NT2/D1 (cell line): Measurements from ENCODE around the gene IQCK.

Experiments
- DNase-seq: peaks from one replicate; pipeline ENCODE4 v3.0.0-alpha.2; 2011; ENCODE audit warnings: low read depth, low spot score
- H3K27me3 ChIP-seq: 2 replicates; pipeline ENCODE4 v1.6.0; 2011; ENCODE audit warnings: mild to moderate bottlenecking; ENCODE audit not compliant: insufficient read length, insufficient read depth
- H3K36me3 ChIP-seq: 2 replicates; pipeline ENCODE4 v1.6.1; 2011; ENCODE audit warnings: mild to moderate bottlenecking, low read length, mixed read lengths; ENCODE audit not compliant: insufficient read depth, insufficient read length
- H3K4me1 ChIP-seq: 2 replicates; pipeline ENCODE4 v1.5.1; 2011; ENCODE audit not compliant: insufficient read depth, insufficient read length
- H3K4me3 ChIP-seq: 2 replicates; pipeline ENCODE4 v1.5.1; 2011; ENCODE audit warnings: low read depth; ENCODE audit not compliant: insufficient read length
- H3K9ac ChIP-seq: 2 replicates; pipeline ENCODE4 v1.6.0; 2011; ENCODE audit warnings: low read depth; ENCODE audit not compliant: insufficient read length
- H3K9me3 ChIP-seq: 2 replicates; pipeline ENCODE4 v1.5.1; 2011; ENCODE audit warnings: mild to moderate bottlenecking, low read length; ENCODE audit not compliant: insufficient read depth
- SUZ12 ChIP-seq: IDR thresholded peaks from 2 replicates; pipeline ENCODE4 v1.6.1; 2011; ENCODE audit not compliant: insufficient read length, insufficient read depth; ENCODE audit errors: extremely low read depth
- YY1 ChIP-seq: IDR thresholded peaks from 2 replicates; pipeline ENCODE4 v1.6.1; 2011; ENCODE audit not compliant: insufficient read length, insufficient read depth
- ZNF274 ChIP-seq: IDR thresholded peaks from 2 replicates; pipeline ENCODE4 v1.6.1; 2011; ENCODE audit warnings: mild to moderate bottlenecking, low read depth, low read length

The IQCK gene

DNA sequence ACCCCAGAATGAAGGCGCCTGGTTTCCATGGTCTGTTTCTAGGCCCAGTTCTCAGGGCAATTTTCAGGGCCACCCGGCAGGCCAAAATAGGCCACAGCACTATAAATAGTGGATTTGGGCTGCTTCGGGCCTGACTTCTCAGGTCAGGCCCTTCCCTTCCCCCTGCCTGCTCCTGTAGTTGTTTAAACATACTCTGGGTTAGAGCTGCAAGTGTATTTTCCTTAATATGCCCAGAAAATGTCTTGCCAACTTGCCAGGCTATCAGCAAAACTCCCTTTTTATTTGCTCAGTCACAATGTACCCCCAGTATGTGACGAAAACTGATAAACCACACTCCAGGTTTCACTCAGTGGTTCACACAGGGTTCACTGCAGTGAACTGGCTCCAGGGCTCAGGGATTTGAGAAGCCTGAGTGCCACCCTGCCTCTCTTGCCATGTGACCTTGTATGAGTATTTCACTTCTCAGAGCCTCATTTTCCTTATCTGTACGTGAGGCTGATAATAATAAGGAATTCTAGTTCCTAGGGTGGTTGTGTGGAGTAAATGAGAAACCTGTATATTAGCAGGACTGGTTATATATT lies 90.1 kb downstream of the IQCK start:
- no peak for TF ChIP-seq ZNF274
- no peak for TF ChIP-seq SUZ12
- TF ChIP-seq YY1: no peak
- no peak overlapping the region for H3K9ac ChIP-seq
- H3K9me3 ChIP-seq: peaks cover 31% of the 10 kb centered on the region
- no peaks in the 10 kb centered on the region for H3K36me3 ChIP-seq
- no peak for DNase-seq
- no peaks in the 10 kb centered on the region for H3K4me1 ChIP-seq
- no peaks in the 10 kb centered on the region for H3K27me3 ChIP-seq
- H3K4me3 ChIP-seq: no peak overlapping the region

- DNase-seq: no peak
- no peaks in the 10 kb centered on the region for H3K27me3 ChIP-seq
- H3K9me3 ChIP-seq: peaks cover 35% of the 10 kb centered on the region
- H3K4me1 ChIP-seq: no peaks in the 10 kb centered on the region
- no peaks in the 10 kb centered on the region for H3K36me3 ChIP-seq
- TF ChIP-seq YY1 (no peak), ZNF274 (no peak), SUZ12 (no peak)
- H3K9ac ChIP-seq: no peak overlapping the region
- no peak overlapping the region for H3K4me3 ChIP-seq
Observed at GRCh38 chr16:19809121-19809635, 91.1 kb downstream of the IQCK start.

DNA sequence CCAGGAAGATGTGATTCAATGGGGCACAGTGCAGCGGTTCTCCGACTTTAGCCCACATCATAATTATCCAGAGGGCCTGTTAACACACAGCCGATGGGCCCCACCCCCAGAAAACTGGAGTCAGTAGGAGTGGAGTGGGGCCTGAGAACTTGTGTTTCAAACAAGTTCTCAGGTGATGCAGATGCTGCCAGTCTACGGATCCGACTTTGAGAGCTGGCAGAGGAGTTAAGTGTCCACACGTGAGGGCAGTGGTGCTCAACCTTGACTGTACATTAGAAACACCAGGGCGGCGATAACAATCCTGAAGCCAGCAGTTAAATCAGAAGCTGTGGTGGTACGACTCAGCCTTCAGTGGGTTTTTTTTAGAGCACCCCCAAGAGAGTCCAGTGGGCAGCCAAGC lies 91.6 kb downstream of the IQCK start:
- TF ChIP-seq ZNF274: no peak
- TF ChIP-seq SUZ12: no peak
- no peak for TF ChIP-seq YY1
- Histone ChIP-seq H3K27me3 (no peaks in the 10 kb centered on the region), H3K4me3 (no peak overlapping the region), H3K9ac (no peak overlapping the region), H3K4me1 (no peaks in the 10 kb centered on the region), H3K36me3 (no peaks in the 10 kb centered on the region), H3K9me3 (peaks cover 35% of the 10 kb centered on the region)
- no peak for DNase-seq

- Histone ChIP-seq H3K4me3 (no peak overlapping the region), H3K36me3 (no peaks in the 10 kb centered on the region), H3K9ac (no peak overlapping the region), H3K27me3 (no peaks in the 10 kb centered on the region), H3K9me3 (peaks cover 24% of the 10 kb centered on the region), H3K4me1 (no peaks in the 10 kb centered on the region)
- no peak for TF ChIP-seq ZNF274
- no peak for TF ChIP-seq SUZ12
- TF ChIP-seq YY1: no peak
- DNase-seq: no peak
Observed at GRCh38 chr16:19810817-19811731, 93.0 kb downstream of the IQCK start.

DNA sequence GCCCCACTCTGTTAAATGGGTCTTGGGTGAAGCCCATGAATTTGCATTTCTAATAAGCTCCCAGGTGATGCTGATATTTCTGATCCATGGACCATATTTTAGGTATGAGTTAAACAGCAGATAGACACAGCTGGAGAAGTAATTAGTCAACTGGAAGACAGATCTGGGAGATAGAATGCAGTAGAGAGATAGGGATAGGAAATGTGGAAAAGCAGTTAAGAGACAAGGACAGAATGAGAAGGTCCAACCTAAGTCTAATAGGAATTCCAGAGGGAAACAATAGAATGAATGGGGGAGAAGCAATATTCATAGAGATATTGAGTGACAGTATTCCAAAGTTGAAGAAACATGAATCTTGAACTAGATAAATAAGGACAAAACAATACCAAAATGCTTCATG lies 94.9 kb downstream of the IQCK start:
- Histone ChIP-seq H3K9me3 (peaks cover 15% of the 10 kb centered on the region), H3K27me3 (no peaks in the 10 kb centered on the region), H3K9ac (no peak overlapping the region), H3K36me3 (no peaks in the 10 kb centered on the region), H3K4me3 (no peak overlapping the region), H3K4me1 (no peaks in the 10 kb centered on the region)
- no peak for TF ChIP-seq ZNF274
- no peak for TF ChIP-seq SUZ12
- no peak for TF ChIP-seq YY1
- DNase-seq: no peak

DNA sequence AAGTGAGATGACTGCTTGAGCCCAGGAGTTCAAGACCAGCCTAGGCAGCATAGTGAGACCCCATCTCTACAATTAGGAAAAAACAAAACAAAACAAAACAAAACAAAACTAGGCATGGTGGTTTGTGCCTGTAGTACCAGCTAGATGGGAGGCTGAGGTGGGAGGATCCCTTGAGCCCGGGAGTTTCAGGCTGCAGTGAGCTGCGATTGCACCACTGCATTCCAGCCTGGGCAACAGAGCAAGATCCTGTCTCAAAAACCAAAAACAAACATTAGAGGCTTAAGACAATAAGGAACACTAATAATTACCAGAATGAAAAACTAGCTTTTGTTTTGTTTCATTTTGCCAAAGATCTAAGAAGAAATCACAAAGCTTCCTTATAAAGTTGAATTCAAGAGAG lies 97.3 kb downstream of the IQCK start:
- TF ChIP-seq ZNF274 (no peak), YY1 (no peak), SUZ12 (no peak)
- no peaks in the 10 kb centered on the region for H3K4me1 ChIP-seq
- H3K9me3 ChIP-seq: peaks cover 15% of the 10 kb centered on the region
- no peak overlapping the region for H3K9ac ChIP-seq
- no peaks in the 10 kb centered on the region for H3K36me3 ChIP-seq
- H3K27me3 ChIP-seq: no peaks in the 10 kb centered on the region
- no peak overlapping the region for H3K4me3 ChIP-seq
- no peak for DNase-seq

DNA sequence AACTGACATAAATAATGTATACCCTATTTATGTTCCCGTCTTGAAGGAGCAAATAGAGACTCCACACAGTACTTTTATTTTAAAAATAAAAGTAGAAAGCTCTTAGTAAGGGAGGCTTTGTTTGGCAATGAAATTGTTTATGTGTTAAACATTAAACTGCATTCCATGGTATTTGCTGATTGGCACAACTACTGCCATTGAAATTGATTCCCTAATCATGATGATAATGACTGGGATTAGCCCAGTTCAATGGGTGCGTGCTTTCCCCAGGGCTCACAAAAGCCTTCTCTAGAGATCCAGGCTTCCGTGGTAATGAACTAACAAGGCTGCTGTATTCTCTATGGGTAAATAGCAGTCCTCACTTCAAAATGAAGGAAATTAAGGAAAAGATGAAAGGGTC lies 99.1 kb downstream of the IQCK start:
- no peaks in the 10 kb centered on the region for H3K4me1 ChIP-seq
- no peaks in the 10 kb centered on the region for H3K36me3 ChIP-seq
- H3K9ac ChIP-seq: no peak overlapping the region
- no peak for DNase-seq
- no peaks in the 10 kb centered on the region for H3K27me3 ChIP-seq
- no peak overlapping the region for H3K4me3 ChIP-seq
- TF ChIP-seq ZNF274: no peak
- no peak for TF ChIP-seq SUZ12
- TF ChIP-seq YY1: no peak
- H3K9me3 ChIP-seq: peaks cover 15% of the 10 kb centered on the region

GRCh38 chr16:19817875-19818274 lies 99.8 kb downstream of the IQCK start:
- Histone ChIP-seq H3K4me3 (no peak overlapping the region), H3K36me3 (no peaks in the 10 kb centered on the region), H3K27me3 (no peaks in the 10 kb centered on the region), H3K9me3 (peaks cover 7% of the 10 kb centered on the region), H3K4me1 (no peaks in the 10 kb centered on the region), H3K9ac (no peak overlapping the region)
- no peak for TF ChIP-seq YY1
- no peak for TF ChIP-seq ZNF274
- no peak for TF ChIP-seq SUZ12
- no peak for DNase-seq
